Smooth muscle cell (in vitro differentiated cells): ENCODE data around the gene NFIA. TPM values are rescaled to one million over a fixed set of nuclear protein-coding genes. Genes with fewer than 3 reads are reported as not detected.
"Not testable (repeated sequence)": the region's sequence is repeated elsewhere in the genome, so short reads cannot be mapped to it uniquely, and the experiment has no call there.

Experiments used
- DNase-seq: peaks from one replicate; lab custom pipeline; 2025; ENCODE audit not compliant: unreplicated experiment; lab: John Stamatoyannopoulos, UW
- H2AFZ ChIP-seq: fragments of 200-600 bp; sonication (generic); 2 replicates; pipeline ENCODE4 v1.6.0; 2016; ENCODE audit warnings: antibody characterized with exemption, low read depth, mild to moderate bottlenecking
- H3F3A ChIP-seq: fragments of 200-600 bp; sonication (generic); 2 replicates; pipeline ENCODE4 v1.6.0; 2017; ENCODE audit warnings: antibody characterized with exemption, low read depth
- H3K27ac ChIP-seq: fragments of 200-600 bp; sonication (generic); 2 replicates; pipeline ENCODE4 v1.5.1; 2016; ENCODE audit warnings: low read depth, mild to moderate bottlenecking
- H3K27me3 ChIP-seq: fragments of 200-600 bp; sonication (generic); 2 replicates; pipeline ENCODE4 v1.6.1; 2016; ENCODE audit warnings: low read depth, mild to moderate bottlenecking
- H3K36me3 ChIP-seq: fragments of 200-600 bp; sonication (generic); 2 replicates; pipeline ENCODE4 v1.5.1; 2016; ENCODE audit warnings: low read depth
- H3K4me1 ChIP-seq: fragments of 200-600 bp; sonication (generic); 2 replicates; pipeline ENCODE4 v1.5.1; 2016; ENCODE audit warnings: low read depth
- H3K4me2 ChIP-seq: fragments of 200-600 bp; sonication (generic); 2 replicates; pipeline ENCODE4 v1.6.0; 2016; ENCODE audit warnings: mild to moderate bottlenecking
- H3K4me3 ChIP-seq: fragments of 200-600 bp; sonication (generic); 2 replicates; pipeline ENCODE4 v1.5.1; 2016; ENCODE audit warnings: mild to moderate bottlenecking
- H3K79me2 ChIP-seq: fragments of 200-600 bp; sonication (generic); 2 replicates; pipeline ENCODE4 v1.6.0; 2016; ENCODE audit warnings: low read depth, mild to moderate bottlenecking
- H3K9ac ChIP-seq: fragments of 200-600 bp; sonication (generic); 2 replicates; pipeline ENCODE4 v1.6.0; 2016; ENCODE audit warnings: low read depth
- H3K9me3 ChIP-seq: fragments of 200-600 bp; sonication (generic); replicated peaks from 2 replicates; pipeline ENCODE4 v1.5.1; 2016; ENCODE audit warnings: low read depth
- H4K20me1 ChIP-seq: fragments of 200-600 bp; sonication (generic); 2 replicates; pipeline ENCODE4 v1.6.0; 2016; ENCODE audit warnings: low read depth
- WGBS: methylation state at CpG from one replicate; pipeline ENCODE4 v1.1.7; 2016; ENCODE audit warnings: low lambda C conversion rate; 5-methylcytosine and 5-hydroxymethylcytosine counted together
- polyA plus RNA-seq: library from polyadenylated mRNA; unstranded; fragments of >200 nt; fragmentation: Nextera tagmentation; extraction: Ambion mirVana; gene quantifications from 2 replicates; pipeline ENCODE4 v1.2.1, GENCODE V29; 2016
- total RNA-seq: library from RNA; depleted of rRNA; stranded (reverse); fragments of >200 nt; gene quantifications from 2 replicates; pipeline ENCODE4 v1.2.3, GENCODE V29; 2014
- TF ChIP-seq, protein P1 (sequence below): fragments of 200-600 bp; sonication (generic); IDR thresholded peaks from 2 replicates; pipeline ENCODE4 v1.5.1; 2017; ENCODE audit warnings: borderline replicate concordance, mild to moderate bottlenecking, antibody characterized with exemption; ENCODE audit not compliant: insufficient read depth, poor library complexity, severe bottlenecking

NFIA gene
- total and polyA plus RNA-seq, 2 experiments from 2014 or later: 5.0 to 6.2 TPM

DNA sequence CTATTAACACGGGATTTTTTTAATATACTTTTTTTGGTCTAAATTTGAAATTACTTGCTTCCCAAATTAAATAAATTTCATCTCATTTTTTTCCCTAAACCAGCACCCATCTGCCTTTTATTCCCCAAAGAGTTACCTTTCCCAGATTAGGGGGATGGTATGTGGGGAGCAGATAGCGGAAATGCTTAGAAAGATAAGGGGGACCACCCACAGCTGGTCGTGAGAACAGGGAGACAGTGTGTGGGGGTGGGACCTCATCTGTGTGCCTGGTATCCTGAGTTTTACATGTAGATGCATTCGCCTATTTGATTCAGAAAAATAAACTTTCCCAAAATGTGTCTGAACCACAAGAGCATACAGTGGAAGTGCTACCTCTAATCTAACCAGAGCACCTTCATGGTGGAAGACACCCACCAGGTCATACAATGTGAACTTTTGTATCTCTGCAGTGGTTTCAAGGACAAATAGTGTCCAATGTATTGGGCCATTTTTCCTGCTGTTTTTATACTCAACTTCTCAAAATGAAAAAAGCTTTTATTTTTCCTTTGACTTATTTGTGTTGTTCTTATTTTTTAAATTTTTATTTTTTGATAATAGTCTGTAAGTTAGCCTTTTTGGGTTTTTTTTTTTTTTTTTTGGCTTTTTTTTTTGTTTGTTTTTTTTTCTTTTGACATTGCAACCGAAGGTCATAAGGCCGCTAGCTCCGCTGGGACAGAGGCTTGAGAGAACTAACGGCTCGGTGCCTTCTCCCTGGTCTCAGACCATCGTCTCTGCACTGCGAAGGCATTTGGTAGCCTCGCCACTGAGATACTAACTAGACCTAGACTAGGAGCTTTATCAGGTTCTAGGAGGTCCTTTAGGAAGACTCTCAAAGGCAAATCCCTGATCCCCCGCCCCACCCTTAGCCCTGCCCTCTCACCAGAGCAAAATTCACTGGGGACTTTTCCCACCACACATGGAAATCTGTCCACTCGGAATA is 379.3 kb downstream of the NFIA start:
- no peak for DNase-seq
- no peaks in the 10 kb centered on the region for H3K27me3 ChIP-seq
- no peaks in the 10 kb centered on the region for H3K36me3 ChIP-seq
- no peak overlapping the region for H2AFZ ChIP-seq
- H3K4me2 ChIP-seq: no peak overlapping the region
- no peaks in the 10 kb centered on the region for H4K20me1 ChIP-seq
- no peaks in the 10 kb centered on the region for H3K9me3 ChIP-seq
- 85% methylated on average over 14 of the region's 14 CpGs for WGBS
- no peaks in the 10 kb centered on the region for H3K4me1 ChIP-seq
- TF ChIP-seq, protein P1, sequence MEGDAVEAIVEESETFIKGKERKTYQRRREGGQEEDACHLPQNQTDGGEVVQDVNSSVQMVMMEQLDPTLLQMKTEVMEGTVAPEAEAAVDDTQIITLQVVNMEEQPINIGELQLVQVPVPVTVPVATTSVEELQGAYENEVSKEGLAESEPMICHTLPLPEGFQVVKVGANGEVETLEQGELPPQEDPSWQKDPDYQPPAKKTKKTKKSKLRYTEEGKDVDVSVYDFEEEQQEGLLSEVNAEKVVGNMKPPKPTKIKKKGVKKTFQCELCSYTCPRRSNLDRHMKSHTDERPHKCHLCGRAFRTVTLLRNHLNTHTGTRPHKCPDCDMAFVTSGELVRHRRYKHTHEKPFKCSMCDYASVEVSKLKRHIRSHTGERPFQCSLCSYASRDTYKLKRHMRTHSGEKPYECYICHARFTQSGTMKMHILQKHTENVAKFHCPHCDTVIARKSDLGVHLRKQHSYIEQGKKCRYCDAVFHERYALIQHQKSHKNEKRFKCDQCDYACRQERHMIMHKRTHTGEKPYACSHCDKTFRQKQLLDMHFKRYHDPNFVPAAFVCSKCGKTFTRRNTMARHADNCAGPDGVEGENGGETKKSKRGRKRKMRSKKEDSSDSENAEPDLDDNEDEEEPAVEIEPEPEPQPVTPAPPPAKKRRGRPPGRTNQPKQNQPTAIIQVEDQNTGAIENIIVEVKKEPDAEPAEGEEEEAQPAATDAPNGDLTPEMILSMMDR: no peak
- no peak overlapping the region for H3K4me3 ChIP-seq
- no peaks in the 10 kb centered on the region for H3F3A ChIP-seq
- H3K9ac ChIP-seq: no peak overlapping the region
- H3K79me2 ChIP-seq: no peaks in the 10 kb centered on the region
- H3K27ac ChIP-seq: no peak overlapping the region

DNA sequence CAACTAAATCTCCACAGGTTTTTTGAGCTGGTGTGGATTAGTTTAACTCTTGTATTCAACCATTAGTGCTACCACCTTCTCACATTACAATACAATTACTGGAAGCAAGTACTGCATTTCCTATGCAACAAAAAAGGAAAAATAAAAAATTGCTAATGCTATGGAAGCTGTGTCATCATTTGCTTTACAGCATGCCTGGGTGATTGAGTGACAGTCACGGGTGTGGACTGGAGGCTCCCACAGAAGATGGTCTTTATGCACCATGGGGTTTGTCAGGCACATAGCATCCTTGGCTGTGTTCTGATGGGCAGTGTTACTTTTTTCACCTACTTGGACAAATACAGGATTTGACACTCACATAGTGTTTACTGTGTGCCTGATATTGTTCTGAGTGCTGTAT is 380.3 kb downstream of the NFIA start:
- no peak overlapping the region for H3K4me3 ChIP-seq
- H4K20me1 ChIP-seq: no peaks in the 10 kb centered on the region
- H3K9ac ChIP-seq: no peak overlapping the region
- WGBS: 92% methylated on average over 1 of the region's 1 CpG
- DNase-seq: no peak
- TF ChIP-seq, protein P1: no peak
- no peaks in the 10 kb centered on the region for H3F3A ChIP-seq
- H3K36me3 ChIP-seq: no peaks in the 10 kb centered on the region
- no peaks in the 10 kb centered on the region for H3K79me2 ChIP-seq
- no peak overlapping the region for H3K4me2 ChIP-seq
- no peaks in the 10 kb centered on the region for H3K4me1 ChIP-seq
- no peaks in the 10 kb centered on the region for H3K27me3 ChIP-seq
- H3K9me3 ChIP-seq: no peaks in the 10 kb centered on the region
- H2AFZ ChIP-seq: no peak overlapping the region
- no peak overlapping the region for H3K27ac ChIP-seq

DNA sequence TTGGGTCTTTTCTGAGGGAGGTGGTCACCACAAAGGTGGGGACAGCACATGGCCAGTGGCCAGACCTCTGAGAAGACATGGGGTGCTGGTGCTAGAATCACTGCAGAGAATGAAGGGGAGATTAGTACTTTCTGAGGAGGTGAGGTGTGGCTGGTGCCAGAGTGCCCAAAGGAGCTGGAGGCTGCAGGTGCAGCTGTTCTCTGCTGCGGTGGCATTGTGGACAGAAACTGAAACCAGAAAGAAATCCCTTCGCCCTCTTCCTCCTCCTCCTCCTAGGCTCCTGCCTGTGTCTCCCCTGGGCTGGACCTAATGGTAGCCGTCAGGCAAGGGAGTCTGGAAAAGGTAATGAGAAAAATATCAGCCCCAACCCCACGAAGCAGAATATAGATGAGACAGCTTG is 380.9 kb downstream of the NFIA start:
- no peak overlapping the region for H3K4me2 ChIP-seq
- no peaks in the 10 kb centered on the region for H3K36me3 ChIP-seq
- H3K9me3 ChIP-seq: no peaks in the 10 kb centered on the region
- no peak overlapping the region for H3K4me3 ChIP-seq
- H3K27me3 ChIP-seq: no peaks in the 10 kb centered on the region
- TF ChIP-seq, protein P1: no peak
- no peak overlapping the region for H3K9ac ChIP-seq
- H2AFZ ChIP-seq: no peak overlapping the region
- DNase-seq: no peak
- H4K20me1 ChIP-seq: no peaks in the 10 kb centered on the region
- H3F3A ChIP-seq: no peaks in the 10 kb centered on the region
- WGBS: 98% methylated on average over 4 of the region's 4 CpGs
- H3K79me2 ChIP-seq: no peaks in the 10 kb centered on the region
- H3K4me1 ChIP-seq: no peaks in the 10 kb centered on the region
- H3K27ac ChIP-seq: no peak overlapping the region

DNA sequence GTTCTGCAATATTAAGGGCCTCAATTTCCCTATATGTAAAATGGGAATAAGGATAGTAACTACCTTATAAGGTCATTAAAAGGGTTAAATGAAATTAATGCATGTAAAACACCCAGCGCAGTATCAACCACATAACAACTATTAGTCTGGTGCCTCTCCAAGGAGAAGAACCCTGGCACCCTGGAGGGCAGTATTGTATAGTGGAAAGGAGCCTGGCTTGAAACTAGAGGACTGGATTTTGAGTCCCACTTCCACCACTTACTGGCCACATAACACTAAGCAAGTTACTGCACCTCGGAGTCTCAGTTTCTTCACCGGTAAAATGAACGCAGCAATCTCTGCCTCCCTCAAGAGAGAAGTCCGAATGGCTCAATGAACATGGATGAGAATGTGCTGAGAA is 385.5 kb downstream of the NFIA start:
- H3K9me3 ChIP-seq, H4K20me1 ChIP-seq, H3K79me2 ChIP-seq, H3K9ac ChIP-seq, DNase-seq, H3K4me1 ChIP-seq, H2AFZ ChIP-seq, H3K27ac ChIP-seq, H3K36me3 ChIP-seq, H3K4me2 ChIP-seq, H3F3A ChIP-seq, H3K27me3 ChIP-seq, H3K4me3 ChIP-seq: not testable (repeated sequence)
- 96% methylated on average over 5 of the region's 5 CpGs for WGBS
